GM12878 (cell line): ENCODE data around the gene SSTR4. TPM values are rescaled to one million over a fixed set of nuclear protein-coding genes. Genes with fewer than 3 reads are reported as not detected.

Source experiments
- ATAC-seq: fragments of 200-7000 bp; cut with Tn5 transposase; 3 replicates; pipeline ENCODE4 v1.9.1; 2020; ENCODE audit warnings: mild to moderate bottlenecking, moderate library complexity
- BruUV-seq: library from RNA; stranded (reverse); fragments of 400-500 nt; replicated peaks from 2 replicates; lab custom pipeline; 2021; lab: Mats Ljungman, UMichigan
- CTCF ChIA-PET: fragments of 300-600 bp; sonication (Branson Sonifier 250); formaldehyde crosslinking; extraction: SDS; loops from one replicate; lab custom pipeline; 2021; ENCODE audit warnings: inconsistent platforms; lab: Yijun Ruan, JAX
- POLR2A ChIA-PET: fragments of 350-600 bp; formaldehyde crosslinking; extraction: SDS; loops from one replicate; lab custom pipeline; 2021; ENCODE audit warnings: inconsistent platforms; lab: Charles Lee
- RAD21 ChIA-PET: fragments of 300-600 bp; sonication (Branson Sonifier 250); formaldehyde crosslinking; loops from one replicate; lab custom pipeline; 2023; ENCODE audit warnings: antibody characterized with exemption; ENCODE audit not compliant: unreplicated experiment; lab: Charles Lee
- SMC1A ChIA-PET: fragments of 300-600 bp; sonication (Branson Sonifier 250); formaldehyde crosslinking; loops from one replicate; lab custom pipeline; 2023; ENCODE audit not compliant: unreplicated experiment, uncharacterized antibody; lab: Charles Lee
- DNase-seq: peaks from one replicate; pipeline ENCODE4 v3.0.0-alpha.2; 2011; ENCODE audit warnings: low read depth, low spot score
- FAIRE-seq: peaks from 3 replicates; lab custom pipeline; 2011; peaks lifted over from hg19 to GRCh38; lab: Jason Lieb, UNC
- H2AFZ ChIP-seq: 2 replicates; pipeline ENCODE4 v1.6.0; 2011; ENCODE audit warnings: low read depth, low read length, control low read depth; ENCODE audit not compliant: control insufficient read depth
- H3K27ac ChIP-seq: 2 replicates; pipeline ENCODE4 v1.5.1; 2011; ENCODE audit warnings: control low read depth; ENCODE audit not compliant: control insufficient read depth, insufficient read depth
- H3K27me3 ChIP-seq, 2 experiments: replicated peaks in 1 of 2; 2 replicates each; pipeline versions ENCODE4 v1.6.0 to v1.6.1; 2011; ENCODE audit warnings: low read length in 1 of 2; ENCODE audit not compliant: control insufficient read depth in 2 of 2, insufficient read depth in 2 of 2
- H3K36me3 ChIP-seq, 2 experiments: 2 replicates each; pipeline ENCODE4 v1.5.1; 2011; ENCODE audit warnings: low read length in 1 of 2; ENCODE audit not compliant: control insufficient read depth in 2 of 2, insufficient read depth in 2 of 2
- H3K4me1 ChIP-seq: 2 replicates; pipeline ENCODE4 v1.6.1; 2011; ENCODE audit warnings: mild to moderate bottlenecking, low read length, moderate library complexity, mixed read lengths; ENCODE audit not compliant: control insufficient read depth, insufficient read depth
- H3K4me2 ChIP-seq: 2 replicates; pipeline ENCODE4 v1.6.0; 2011; ENCODE audit warnings: control low read depth; ENCODE audit not compliant: control insufficient read depth, insufficient read depth
- H3K4me3 ChIP-seq: fragments of 200-600 bp; sonication (generic); 2 replicates; pipeline ENCODE4 v1.5.1; 2016
- H3K79me2 ChIP-seq: 2 replicates; pipeline ENCODE4 v1.6.0; 2011; ENCODE audit warnings: low read length; ENCODE audit not compliant: control insufficient read depth, insufficient read depth
- H3K9ac ChIP-seq: 2 replicates; pipeline ENCODE4 v1.8.0; 2011; ENCODE audit warnings: low read length, control low read depth, mixed read lengths; ENCODE audit not compliant: control insufficient read depth, insufficient read depth
- H3K9me3 ChIP-seq: replicated peaks from 3 replicates; pipeline ENCODE4 v1.5.1; 2011; ENCODE audit warnings: mild to moderate bottlenecking, low read length; ENCODE audit not compliant: control insufficient read depth, insufficient read depth
- H4K20me1 ChIP-seq: 2 replicates; pipeline ENCODE4 v1.6.0; 2011; ENCODE audit not compliant: control insufficient read depth, insufficient read depth
- HDGF ChIP-seq: fragments of 450-650 bp; IDR thresholded peaks from 2 replicates; pipeline ENCODE4 v1.6.1; 2016; ENCODE audit warnings: antibody characterized with exemption
- NFYA ChIP-seq: IDR thresholded peaks from 2 replicates; pipeline ENCODE4 v1.6.1; 2011; ENCODE audit warnings: low read depth, mild to moderate bottlenecking, low read length, improper control_type of control experiment, borderline replicate concordance
- STAT1 ChIP-seq: fragments of 450-650 bp; conservative IDR thresholded peaks from 2 replicates; pipeline ENCODE4 v1.6.1; 2014; ENCODE audit warnings: antibody characterized with exemption, mild to moderate bottlenecking
- WGBS: methylation state at CpG from one replicate; pipeline ENCODE4 v1.1.6; 2016; ENCODE audit warnings: low lambda C conversion rate; ENCODE audit not compliant: insufficient replicate concordance, insufficient coverage; ENCODE audit errors: missing lambda C conversion rate; 5-methylcytosine and 5-hydroxymethylcytosine counted together
- in situ Hi-C: fragments of 300-500 bp; cut with MboI; formaldehyde crosslinking; loops from 9 replicates; pipeline ENCODE4 v1.14.3; 2018; ENCODE audit warnings: mixed read lengths
- intact Hi-C: fragments of 100-400 bp; cut with micrococcal nuclease; formaldehyde crosslinking; loops from one replicate; pipeline ENCODE4 v1.14.2; 2022; ENCODE audit not compliant: unreplicated experiment
- polyA plus RNA-seq, 11 experiments: library from polyadenylated mRNA; depleted of rRNA in 4 of 11; unstranded in 6 of 11; stranded (reverse) in 5 of 11; fragments of >200 nt; fragmentation: Nextera tagmentation in 4 of 11; fragmentation: Illumina TruSeq in 1 of 11; extraction: Ambion mirVana in 4 of 11; extraction: Trizol in 1 of 11; gene quantifications; 1 replicate in 1 of 11; 2 replicates in 10 of 11; pipeline versions ENCODE4 v1.2.1 to v1.2.3, GENCODE V29; 2011 to 2016; ENCODE audit warnings: inconsistent platforms in 2 of 11, missing spikeins in 2 of 11, low read depth in 1 of 11
- total RNA-seq, 4 experiments: library from RNA; depleted of rRNA in 3 of 4; stranded (reverse); fragments of >200 nt in 3 of 4; fragmentation: Illumina TruSeq in 1 of 4; extraction: Trizol in 1 of 4; gene quantifications; 2 replicates each; pipeline versions ENCODE4 v1.2.1 to v1.2.3, GENCODE V29; 2013 to 2021

Gene SSTR4
- total and polyA plus RNA-seq, 10 of the 15 experiments (the other 5 are each of a cell fraction or from before 2014, with no cell fraction given), result not detected

GRCh38 chr20:23049201-23050075 lies 14.3 kb downstream of the SSTR4 start, which contains the start of gene THBD:
THBD (minus strand) TSS chr20:23049672; CDS start chr20:23049504, 168 bp downstream.
- TF ChIP-seq HDGF (no peak), STAT1 (no peak), NFYA (no peak)
- in situ Hi-C loops (no loop called here), intact Hi-C loops (loop anchor here (5.0 to 10.0 kb wide), 2 partner anchors 153 to 295 kb away; no protein-coding TSS in a partner anchor)
- H3K27me3 ChIP-seq, result peaks cover 8% of the 10 kb centered on the region in 2 experiments; a peak in 3 of 4 replicates
- no peak within 1 kb of the TSS for H3K4me3 ChIP-seq
- H3K79me2 ChIP-seq, result no peaks in the 10 kb centered on the region
- ChIA-PET CTCF (interaction anchor here (1.1 to 5.3 kb wide), 8 partner anchors 20 to 357 kb away, joined by 3 to 34 read pairs (median 8); no protein-coding TSS in a partner anchor), SMC1A (interaction anchor here (2.0 to 4.8 kb wide), 3 partner anchors 13 to 185 kb away, joined by 16 to 32 read pairs (median 27); no protein-coding TSS in a partner anchor), POLR2A (interaction anchor here (1.0 kb wide), 1 partner anchor 68 kb away, joined by 3 read pairs; no protein-coding TSS in a partner anchor), RAD21 (interaction anchor here (1.3 to 3.5 kb wide), 4 partner anchors 76 to 292 kb away, joined by 3 to 25 read pairs (median 12); no protein-coding TSS in a partner anchor)
- no TSS peak for BruUV-seq
- ATAC-seq (peak; percentile 15; the same call in 1 of the 3 replicates), FAIRE-seq (no peak), DNase-seq (no peak)
- no peaks in the 10 kb centered on the region; a peak in 1 of 4 replicates for H3K36me3 ChIP-seq
- H2AFZ ChIP-seq, result no peak within 1 kb of the TSS
- peak within 1 kb of the TSS; percentile 17; the same call in 1 of the 2 replicates for H3K4me2 ChIP-seq
- no peaks in the 10 kb centered on the region; the same call in 2 of the 3 replicates for H3K9me3 ChIP-seq
- no peaks in the 10 kb centered on the region for H3K4me1 ChIP-seq
- no peak within 1 kb of the TSS for H3K27ac ChIP-seq
- no peaks in the 10 kb centered on the region for H4K20me1 ChIP-seq
- H3K9ac ChIP-seq, result no peak within 1 kb of the TSS
- WGBS, result 20% methylated on average over 70 of the region's 79 CpGs
